ENCODE data around the gene PRKAR1B.

DNA sequence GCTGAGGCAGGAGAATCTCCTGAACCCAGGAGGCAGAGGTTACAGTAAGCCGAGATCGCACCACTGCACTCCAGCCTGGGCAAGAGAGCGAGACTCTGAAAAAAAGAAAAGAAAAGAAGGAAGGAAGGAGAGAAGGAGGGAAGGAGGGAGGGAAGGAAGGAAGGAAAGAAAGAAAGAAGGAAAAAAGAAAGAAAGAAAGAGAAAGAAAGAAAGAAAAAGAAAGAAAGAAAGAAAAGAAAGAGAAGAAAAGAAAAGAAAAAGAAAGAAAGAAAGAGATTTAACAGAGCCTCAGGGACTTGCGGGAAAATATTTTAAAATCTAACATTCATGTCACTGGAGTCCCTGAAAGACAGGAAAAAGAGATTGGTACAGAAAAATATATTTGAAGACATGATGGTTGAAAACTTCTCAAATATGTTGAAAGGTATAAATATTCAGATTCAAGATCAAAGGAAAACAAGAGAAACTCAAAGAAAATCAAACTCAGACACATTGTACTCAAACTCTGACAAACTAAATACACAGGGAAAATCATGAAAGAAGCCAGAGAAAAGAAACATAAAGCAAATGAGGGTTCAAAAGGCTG, 25.9 kb downstream of the PRKAR1B start:
- TF ChIP-seq, protein P1, sequence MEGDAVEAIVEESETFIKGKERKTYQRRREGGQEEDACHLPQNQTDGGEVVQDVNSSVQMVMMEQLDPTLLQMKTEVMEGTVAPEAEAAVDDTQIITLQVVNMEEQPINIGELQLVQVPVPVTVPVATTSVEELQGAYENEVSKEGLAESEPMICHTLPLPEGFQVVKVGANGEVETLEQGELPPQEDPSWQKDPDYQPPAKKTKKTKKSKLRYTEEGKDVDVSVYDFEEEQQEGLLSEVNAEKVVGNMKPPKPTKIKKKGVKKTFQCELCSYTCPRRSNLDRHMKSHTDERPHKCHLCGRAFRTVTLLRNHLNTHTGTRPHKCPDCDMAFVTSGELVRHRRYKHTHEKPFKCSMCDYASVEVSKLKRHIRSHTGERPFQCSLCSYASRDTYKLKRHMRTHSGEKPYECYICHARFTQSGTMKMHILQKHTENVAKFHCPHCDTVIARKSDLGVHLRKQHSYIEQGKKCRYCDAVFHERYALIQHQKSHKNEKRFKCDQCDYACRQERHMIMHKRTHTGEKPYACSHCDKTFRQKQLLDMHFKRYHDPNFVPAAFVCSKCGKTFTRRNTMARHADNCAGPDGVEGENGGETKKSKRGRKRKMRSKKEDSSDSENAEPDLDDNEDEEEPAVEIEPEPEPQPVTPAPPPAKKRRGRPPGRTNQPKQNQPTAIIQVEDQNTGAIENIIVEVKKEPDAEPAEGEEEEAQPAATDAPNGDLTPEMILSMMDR (IDR thresholded peaks at IDR 0.05 in 4 of 5, conservative IDR thresholded peaks at IDR 0.05 in 1 of 5) = no peak
- no peak for TF ChIP-seq POLR2A (IDR thresholded peaks at IDR 0.05)

Measured in gastrocnemius medialis (tissue), 4 donors.